ENCODE results near the gene POLR3GL.
A peak's percentile ranks its signal among the peaks of the same experiment; 100 is the strongest.

POLR3GL gene

DNA sequence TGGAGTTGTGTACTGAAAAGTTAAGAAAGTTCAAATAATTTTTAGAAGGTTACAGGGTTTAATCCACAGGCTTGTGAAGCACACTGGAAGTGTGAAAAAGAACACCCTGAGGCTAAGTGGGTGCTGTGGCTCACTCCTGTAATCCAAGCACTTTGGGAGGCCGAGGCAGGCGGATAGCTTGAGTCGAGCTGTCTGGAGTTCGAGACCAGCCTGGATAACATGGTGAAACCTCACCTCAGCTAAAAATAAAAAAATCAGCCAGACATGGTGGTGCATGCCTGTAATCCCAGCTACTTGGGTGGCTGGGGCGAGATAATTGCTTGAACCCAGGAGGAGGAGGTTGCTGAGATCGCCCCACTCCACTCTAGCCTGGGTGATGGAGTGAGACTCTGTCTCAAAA, 22.1 kb downstream of the POLR3GL start:
- DNase-seq (ENCODE audit: low read depth, low spot score), result no peak
- TF ChIP-seq, protein P1, sequence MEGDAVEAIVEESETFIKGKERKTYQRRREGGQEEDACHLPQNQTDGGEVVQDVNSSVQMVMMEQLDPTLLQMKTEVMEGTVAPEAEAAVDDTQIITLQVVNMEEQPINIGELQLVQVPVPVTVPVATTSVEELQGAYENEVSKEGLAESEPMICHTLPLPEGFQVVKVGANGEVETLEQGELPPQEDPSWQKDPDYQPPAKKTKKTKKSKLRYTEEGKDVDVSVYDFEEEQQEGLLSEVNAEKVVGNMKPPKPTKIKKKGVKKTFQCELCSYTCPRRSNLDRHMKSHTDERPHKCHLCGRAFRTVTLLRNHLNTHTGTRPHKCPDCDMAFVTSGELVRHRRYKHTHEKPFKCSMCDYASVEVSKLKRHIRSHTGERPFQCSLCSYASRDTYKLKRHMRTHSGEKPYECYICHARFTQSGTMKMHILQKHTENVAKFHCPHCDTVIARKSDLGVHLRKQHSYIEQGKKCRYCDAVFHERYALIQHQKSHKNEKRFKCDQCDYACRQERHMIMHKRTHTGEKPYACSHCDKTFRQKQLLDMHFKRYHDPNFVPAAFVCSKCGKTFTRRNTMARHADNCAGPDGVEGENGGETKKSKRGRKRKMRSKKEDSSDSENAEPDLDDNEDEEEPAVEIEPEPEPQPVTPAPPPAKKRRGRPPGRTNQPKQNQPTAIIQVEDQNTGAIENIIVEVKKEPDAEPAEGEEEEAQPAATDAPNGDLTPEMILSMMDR (IDR thresholded peaks at IDR 0.05; ENCODE audit: insufficient read depth, low read length, missing control alignments), result no peak
- POLR2A ChIA-PET, result interaction anchor here (1.4 kb wide), 1 partner anchor 9 kb away, joined by 3 read pairs; no protein-coding TSS in a partner anchor
- H3K4me3 ChIP-seq (ENCODE audit: low read depth, low read length), result no peak overlapping the region
- CTCF ChIA-PET, result interaction anchor here (1.1 to 24.4 kb wide), 3 partner anchors 8 to 95 kb away, joined by 3 to 787 read pairs (median 155); partner anchors contain the start of gene HJV

DNA sequence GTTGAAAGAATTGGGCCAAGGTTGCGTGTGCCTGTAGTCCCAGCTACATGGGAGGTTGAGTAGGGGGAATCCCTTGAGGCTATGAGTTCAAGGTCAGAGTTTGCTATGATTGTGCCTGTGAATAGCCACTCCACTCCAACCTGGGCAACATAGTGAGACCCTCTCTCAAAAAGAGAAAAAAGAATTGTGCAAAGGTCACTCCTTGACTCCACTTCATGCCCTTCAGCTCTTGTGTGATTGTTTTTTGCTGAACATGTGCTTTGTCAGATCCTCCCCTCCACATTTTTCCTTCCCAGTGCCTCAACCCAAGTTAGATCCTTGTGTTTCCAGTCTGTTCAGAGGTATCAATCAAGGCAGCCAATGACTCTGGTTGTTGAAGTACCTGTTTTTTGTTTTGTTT, 23.4 kb downstream of the POLR3GL start:
- no peak overlapping the region for H3K4me3 ChIP-seq (ENCODE audit: low read depth, low read length)
- ChIA-PET POLR2A (no interaction called here), CTCF (interaction anchor here (1.1 to 24.4 kb wide), 5 partner anchors 8 to 51 kb away, joined by 3 to 787 read pairs (median 4); partner anchors contain the start of genes HJV and TXNIP)
- TF ChIP-seq, protein P1 (IDR thresholded peaks at IDR 0.05; ENCODE audit: insufficient read depth, low read length, missing control alignments), result no peak
- DNase-seq (ENCODE audit: low read depth, low spot score), result no peak

DNA sequence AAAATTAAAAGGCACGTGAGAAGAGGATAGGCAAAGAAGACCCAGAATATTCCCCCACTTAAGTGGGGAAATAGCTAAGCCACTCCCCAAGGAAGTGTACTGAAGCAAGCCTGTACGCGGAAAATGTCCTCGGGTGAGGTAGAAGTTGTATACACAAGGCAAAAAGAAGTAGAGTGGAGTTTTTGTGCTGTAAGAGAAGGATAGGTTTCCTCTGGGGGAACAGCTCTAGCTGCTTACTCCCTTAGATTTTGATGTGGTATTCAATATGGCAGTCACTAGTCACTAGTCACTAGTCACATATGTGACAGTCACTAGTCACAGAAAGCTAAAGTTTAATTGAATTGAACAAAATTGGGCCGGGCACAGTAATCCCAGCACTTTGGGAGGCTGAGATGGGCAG, 24.3 kb downstream of the POLR3GL start:
- ChIA-PET CTCF (interaction anchor here (1.2 to 24.4 kb wide), 4 partner anchors 9 to 50 kb away, joined by 4 to 787 read pairs (median 80); partner anchors contain the start of gene HJV), POLR2A (interaction anchor here (0.8 kb wide), 1 partner anchor 9 kb away, joined by 5 read pairs; no protein-coding TSS in a partner anchor)
- TF ChIP-seq, protein P1 (IDR thresholded peaks at IDR 0.05; ENCODE audit: insufficient read depth, low read length, missing control alignments), result no peak
- no peak overlapping the region for H3K4me3 ChIP-seq (ENCODE audit: low read depth, low read length)
- DNase-seq (ENCODE audit: low read depth, low spot score), result no peak

DNA sequence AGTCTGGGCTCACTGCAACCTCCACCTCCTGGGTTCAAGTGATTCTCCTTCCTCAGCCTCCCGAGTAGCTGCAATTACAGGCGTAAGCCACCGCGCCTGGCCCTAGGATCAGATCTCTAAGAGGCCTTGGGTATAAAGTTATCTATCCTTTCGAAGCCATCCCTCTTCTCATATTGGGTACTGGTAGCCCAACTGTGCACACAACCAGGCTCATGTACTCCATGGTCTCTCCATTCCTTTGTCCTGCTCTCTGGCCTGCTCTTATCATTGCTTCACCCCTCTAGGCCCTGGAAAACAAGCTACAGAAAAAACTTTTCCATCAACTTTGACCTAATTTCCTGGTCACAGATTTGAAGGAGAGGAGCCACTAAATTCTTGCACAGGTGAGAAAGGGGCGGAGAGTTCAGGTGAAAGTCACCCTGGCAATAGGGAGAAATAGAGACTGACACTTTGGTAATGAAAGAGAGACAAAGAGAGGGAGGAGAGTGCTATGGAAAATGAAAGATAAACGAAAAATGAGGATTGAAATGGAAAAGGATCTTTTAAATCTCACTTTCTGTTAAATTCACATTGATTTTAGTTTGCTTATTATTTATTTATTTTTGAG, 25.9 kb downstream of the POLR3GL start:
- no peak overlapping the region for H3K4me3 ChIP-seq (ENCODE audit: low read depth, low read length)
- POLR2A ChIA-PET, result interaction anchor here (0.7 kb wide), 1 partner anchor 11 kb away, joined by 3 read pairs; no protein-coding TSS in a partner anchor
- DNase-seq (ENCODE audit: low read depth, low spot score), result no peak
- CTCF ChIA-PET, result interaction anchor here (1.3 to 24.4 kb wide), 3 partner anchors 12 to 145 kb away, joined by 3 to 787 read pairs (median 155); partner anchors contain the start of genes HJV and NUDT17
- TF ChIP-seq, protein P1 (IDR thresholded peaks at IDR 0.05; ENCODE audit: insufficient read depth, low read length, missing control alignments), result no peak

DNA sequence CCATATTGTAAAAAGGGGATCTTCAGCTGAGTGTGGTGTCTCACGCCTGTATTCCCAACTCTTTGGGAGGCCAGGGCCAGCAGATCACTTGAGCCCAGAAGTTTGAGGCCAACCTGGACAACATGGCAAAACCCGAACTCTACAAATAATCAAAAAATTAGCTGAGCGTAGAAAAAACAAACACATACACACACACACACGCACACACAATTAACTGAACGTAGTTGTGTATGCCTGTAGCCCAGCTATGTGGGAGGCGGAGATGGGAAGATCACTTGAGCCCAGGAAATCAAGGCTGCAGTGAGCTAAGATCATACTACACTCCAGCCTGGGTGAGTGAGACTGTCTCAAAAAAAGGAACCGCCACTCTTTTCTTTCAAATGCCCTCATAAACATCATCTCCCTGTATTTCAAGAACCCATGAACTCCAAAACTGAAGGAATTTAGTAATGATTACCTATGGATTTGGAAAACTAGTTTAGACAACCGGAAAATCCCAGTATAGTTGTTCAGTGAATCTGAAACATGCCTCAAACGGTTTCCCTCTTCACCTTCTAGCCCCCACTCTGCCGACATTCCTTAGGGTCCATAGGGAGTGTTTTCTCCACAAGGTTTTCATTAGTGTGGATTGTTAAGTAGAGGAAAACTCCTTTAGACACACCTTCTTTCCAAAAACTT, 27.4 kb downstream of the POLR3GL start:
- no peak for DNase-seq (ENCODE audit: low read depth, low spot score)
- POLR2A ChIA-PET, result interaction anchor here (0.7 kb wide), 1 partner anchor 45 kb away, joined by 4 read pairs; no protein-coding TSS in a partner anchor
- CTCF ChIA-PET, result interaction anchor here (13.2 to 24.4 kb wide), 2 partner anchors 14 to 20 kb away, joined by 155 to 787 read pairs; partner anchors contain the start of gene HJV
- TF ChIP-seq, protein P1 (IDR thresholded peaks at IDR 0.05; ENCODE audit: insufficient read depth, low read length, missing control alignments), result no peak
- no peak overlapping the region for H3K4me3 ChIP-seq (ENCODE audit: low read depth, low read length)

DNA sequence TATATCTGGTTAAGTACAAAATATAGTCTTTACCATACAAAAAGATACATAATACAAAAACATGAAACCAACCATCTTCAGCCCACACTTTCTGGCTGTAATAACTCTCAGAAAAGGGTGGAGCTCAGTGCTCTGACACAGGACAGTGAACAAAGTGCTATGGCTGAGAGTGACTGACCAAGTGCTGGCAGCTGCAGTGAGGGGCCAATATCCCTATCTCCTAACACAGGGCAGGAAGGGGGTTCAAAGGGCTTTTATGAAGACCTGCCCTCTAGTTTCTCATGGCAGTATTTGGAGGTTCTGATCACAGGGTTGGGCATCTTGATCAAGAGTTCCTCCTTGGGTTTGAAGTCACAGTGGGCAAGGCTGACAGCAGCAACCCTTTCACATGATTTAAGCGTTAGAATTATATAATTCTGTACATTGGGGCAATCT, 28.0 kb downstream of the POLR3GL start:
- H3K4me3 ChIP-seq (ENCODE audit: low read depth, low read length), result peak overlapping the region; percentile 90
- DNase-seq (ENCODE audit: low read depth, low spot score), result no peak
- ChIA-PET POLR2A (interaction anchor here (1.0 kb wide), 1 partner anchor 133 kb away, joined by 4 read pairs; no protein-coding TSS in a partner anchor), CTCF (interaction anchor here (2.2 to 24.4 kb wide), 3 partner anchors 14 to 66 kb away, joined by 5 to 787 read pairs (median 155); partner anchors contain the start of gene HJV)
- TF ChIP-seq, protein P1 (IDR thresholded peaks at IDR 0.05; ENCODE audit: insufficient read depth, low read length, missing control alignments), result no peak
